ENCODE measurements around the gene PTGDS. TPM values are rescaled to one million over a fixed set of nuclear protein-coding genes. Genes with fewer than 3 reads are reported as not detected.

PTGDS gene
- total RNA-seq, 1 donor from 2014 or later, result 5.0 TPM

DNA sequence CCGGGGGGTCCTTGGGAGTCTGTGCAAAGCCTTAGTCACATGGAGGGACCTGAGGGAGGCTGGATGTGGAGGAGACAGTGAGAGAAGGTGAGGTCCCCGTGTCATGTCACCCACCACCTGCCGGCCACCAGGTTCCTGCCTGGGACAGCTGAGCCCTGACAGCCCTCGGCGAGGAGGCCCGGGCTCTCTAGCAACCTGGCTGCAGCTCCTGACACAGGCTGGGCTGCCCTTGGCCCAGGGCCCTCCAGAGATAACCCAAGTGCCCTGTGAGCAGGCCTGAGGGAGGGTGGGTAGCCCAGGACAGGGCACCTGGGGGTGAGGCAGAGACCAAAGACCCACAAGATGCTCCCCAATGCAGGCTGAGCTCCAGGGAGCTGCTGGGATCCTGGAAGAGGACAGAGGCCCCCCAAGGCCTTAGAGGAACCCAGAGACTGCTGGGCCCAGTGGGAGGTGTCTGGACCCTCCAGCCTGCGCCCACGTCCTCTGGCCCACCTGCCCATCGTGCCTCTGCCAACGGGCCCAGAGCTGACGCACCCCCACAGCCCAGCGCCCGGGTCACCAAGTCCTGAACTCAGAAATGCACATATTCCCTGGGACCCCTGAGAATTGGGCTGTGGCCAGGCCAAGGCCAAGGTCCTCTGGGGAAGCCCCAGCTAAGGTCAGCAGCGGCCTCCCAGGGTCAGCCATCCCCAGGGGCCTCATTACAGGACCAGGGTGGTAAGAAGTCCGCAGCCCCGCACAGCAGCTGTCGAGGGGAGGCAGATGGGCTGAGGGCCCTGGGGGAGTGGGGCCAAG is 8.8 kb upstream of the PTGDS start:
- Histone ChIP-seq H3K27me3 (ENCODE audit: insufficient read depth, low read length) (no peaks in the 10 kb centered on the region), H3K9ac (ENCODE audit: low read length) (no peak overlapping the region), H3K4me3 (ENCODE audit: insufficient read depth, low read depth, low read length) (no peak overlapping the region), H2AFZ (ENCODE audit: low read depth, low read length) (no peak overlapping the region), H4K20me1 (ENCODE audit: insufficient read depth, low read length) (no peaks in the 10 kb centered on the region), H3K4me1 (ENCODE audit: insufficient read depth, low read length) (peaks cover 4% of the 10 kb centered on the region), H3K36me3 (ENCODE audit: insufficient read depth, low read length) (no peaks in the 10 kb centered on the region), H3K27ac (ENCODE audit: low read depth, low read length) (no peak overlapping the region), H3K9me3 (ENCODE audit: insufficient read depth, low read depth, low read length) (no peaks in the 10 kb centered on the region), H3K4me2 (ENCODE audit: low read length) (no peak overlapping the region), H3K79me2 (ENCODE audit: insufficient read depth, low read length) (no peaks in the 10 kb centered on the region)
- FAIRE-seq, result no peak
- Mint-ChIP-seq H3K36me3 (ENCODE audit: low read depth, unreplicated experiment) (no peaks in the 10 kb centered on the region), H3K27me3 (ENCODE audit: low read depth, unreplicated experiment) (peaks cover 9% of the 10 kb centered on the region), H3K4me1 (ENCODE audit: low read depth, unreplicated experiment) (no peaks in the 10 kb centered on the region), H3K4me3 (ENCODE audit: unreplicated experiment) (no peak overlapping the region), H3K9me3 (ENCODE audit: unreplicated experiment) (no peaks in the 10 kb centered on the region), H3K27ac (ENCODE audit: unreplicated experiment) (no peak overlapping the region)
- TF ChIP-seq EZH2 (IDR thresholded peaks at IDR 0.05; ENCODE audit: insufficient read depth, low read length), result no peak
- TF ChIP-seq, protein P1, sequence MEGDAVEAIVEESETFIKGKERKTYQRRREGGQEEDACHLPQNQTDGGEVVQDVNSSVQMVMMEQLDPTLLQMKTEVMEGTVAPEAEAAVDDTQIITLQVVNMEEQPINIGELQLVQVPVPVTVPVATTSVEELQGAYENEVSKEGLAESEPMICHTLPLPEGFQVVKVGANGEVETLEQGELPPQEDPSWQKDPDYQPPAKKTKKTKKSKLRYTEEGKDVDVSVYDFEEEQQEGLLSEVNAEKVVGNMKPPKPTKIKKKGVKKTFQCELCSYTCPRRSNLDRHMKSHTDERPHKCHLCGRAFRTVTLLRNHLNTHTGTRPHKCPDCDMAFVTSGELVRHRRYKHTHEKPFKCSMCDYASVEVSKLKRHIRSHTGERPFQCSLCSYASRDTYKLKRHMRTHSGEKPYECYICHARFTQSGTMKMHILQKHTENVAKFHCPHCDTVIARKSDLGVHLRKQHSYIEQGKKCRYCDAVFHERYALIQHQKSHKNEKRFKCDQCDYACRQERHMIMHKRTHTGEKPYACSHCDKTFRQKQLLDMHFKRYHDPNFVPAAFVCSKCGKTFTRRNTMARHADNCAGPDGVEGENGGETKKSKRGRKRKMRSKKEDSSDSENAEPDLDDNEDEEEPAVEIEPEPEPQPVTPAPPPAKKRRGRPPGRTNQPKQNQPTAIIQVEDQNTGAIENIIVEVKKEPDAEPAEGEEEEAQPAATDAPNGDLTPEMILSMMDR (IDR thresholded peaks at IDR 0.05; ENCODE audit: insufficient read depth, low read depth, low read length), result no peak
- DNase-seq (ENCODE audit: low read depth), result no peak

- Mint-ChIP-seq H3K9me3 (ENCODE audit: unreplicated experiment) (no peaks in the 10 kb centered on the region), H3K27ac (ENCODE audit: unreplicated experiment) (no peak overlapping the region), H3K36me3 (ENCODE audit: low read depth, unreplicated experiment) (no peaks in the 10 kb centered on the region), H3K4me3 (ENCODE audit: unreplicated experiment) (no peak overlapping the region), H3K4me1 (ENCODE audit: low read depth, unreplicated experiment) (no peaks in the 10 kb centered on the region), H3K27me3 (ENCODE audit: low read depth, unreplicated experiment) (peaks cover 9% of the 10 kb centered on the region)
- Histone ChIP-seq H3K4me2 (ENCODE audit: low read length) (no peak overlapping the region), H3K9me3 (ENCODE audit: insufficient read depth, low read depth, low read length) (no peaks in the 10 kb centered on the region), H3K4me3 (ENCODE audit: insufficient read depth, low read depth, low read length) (no peak overlapping the region), H3K36me3 (ENCODE audit: insufficient read depth, low read length) (no peaks in the 10 kb centered on the region), H3K27me3 (ENCODE audit: insufficient read depth, low read length) (no peaks in the 10 kb centered on the region), H4K20me1 (ENCODE audit: insufficient read depth, low read length) (no peaks in the 10 kb centered on the region), H2AFZ (ENCODE audit: low read depth, low read length) (no peak overlapping the region), H3K79me2 (ENCODE audit: insufficient read depth, low read length) (no peaks in the 10 kb centered on the region), H3K27ac (ENCODE audit: low read depth, low read length) (no peak overlapping the region), H3K4me1 (ENCODE audit: insufficient read depth, low read length) (peaks cover 4% of the 10 kb centered on the region), H3K9ac (ENCODE audit: low read length) (no peak overlapping the region)
- no peak for TF ChIP-seq EZH2 (IDR thresholded peaks at IDR 0.05; ENCODE audit: insufficient read depth, low read length)
- TF ChIP-seq, protein P1 (IDR thresholded peaks at IDR 0.05; ENCODE audit: insufficient read depth, low read depth, low read length), result no peak
- DNase-seq (ENCODE audit: low read depth) (no peak), FAIRE-seq (no peak)
These were observed 8.2 kb upstream of the PTGDS start for GRCh38 chr9:136969150-136969549.

GRCh38 chr9:136969774-136970173 is 7.5 kb upstream of the PTGDS start:
- Mint-ChIP-seq H3K27ac (ENCODE audit: unreplicated experiment) (no peak overlapping the region), H3K27me3 (ENCODE audit: low read depth, unreplicated experiment) (peaks cover 7% of the 10 kb centered on the region), H3K4me3 (ENCODE audit: unreplicated experiment) (no peak overlapping the region), H3K4me1 (ENCODE audit: low read depth, unreplicated experiment) (no peaks in the 10 kb centered on the region), H3K36me3 (ENCODE audit: low read depth, unreplicated experiment) (no peaks in the 10 kb centered on the region), H3K9me3 (ENCODE audit: unreplicated experiment) (no peaks in the 10 kb centered on the region)
- TF ChIP-seq, protein P1 (IDR thresholded peaks at IDR 0.05; ENCODE audit: insufficient read depth, low read depth, low read length), result no peak
- TF ChIP-seq EZH2 (IDR thresholded peaks at IDR 0.05; ENCODE audit: insufficient read depth, low read length), result no peak
- Histone ChIP-seq H2AFZ (ENCODE audit: low read depth, low read length) (no peak overlapping the region), H3K9me3 (ENCODE audit: insufficient read depth, low read depth, low read length) (no peaks in the 10 kb centered on the region), H3K4me3 (ENCODE audit: insufficient read depth, low read depth, low read length) (no peak overlapping the region), H3K4me2 (ENCODE audit: low read length) (no peak overlapping the region), H4K20me1 (ENCODE audit: insufficient read depth, low read length) (no peaks in the 10 kb centered on the region), H3K79me2 (ENCODE audit: insufficient read depth, low read length) (no peaks in the 10 kb centered on the region), H3K27ac (ENCODE audit: low read depth, low read length) (no peak overlapping the region), H3K4me1 (ENCODE audit: insufficient read depth, low read length) (peaks cover 4% of the 10 kb centered on the region), H3K36me3 (ENCODE audit: insufficient read depth, low read length) (no peaks in the 10 kb centered on the region), H3K27me3 (ENCODE audit: insufficient read depth, low read length) (no peaks in the 10 kb centered on the region), H3K9ac (ENCODE audit: low read length) (no peak overlapping the region)
- FAIRE-seq, result no peak
- no peak for DNase-seq (ENCODE audit: low read depth)
